Fibroblast of gingiva (primary cell): Measurements from ENCODE around the gene NKAIN2.

ENCODE experiments used
- DNase-seq: peaks from one replicate; pipeline ENCODE4 v3.0.0-alpha.2; 2011; ENCODE audit warnings: low read depth

Gene NKAIN2

GRCh38 chr6:124825564-124825963 is 1021.9 kb downstream of the NKAIN2 start:
- DNase-seq = no peak

GRCh38 chr6:124829822-124830221 is 1026.2 kb downstream of the NKAIN2 start:
- no peak for DNase-seq

DNA sequence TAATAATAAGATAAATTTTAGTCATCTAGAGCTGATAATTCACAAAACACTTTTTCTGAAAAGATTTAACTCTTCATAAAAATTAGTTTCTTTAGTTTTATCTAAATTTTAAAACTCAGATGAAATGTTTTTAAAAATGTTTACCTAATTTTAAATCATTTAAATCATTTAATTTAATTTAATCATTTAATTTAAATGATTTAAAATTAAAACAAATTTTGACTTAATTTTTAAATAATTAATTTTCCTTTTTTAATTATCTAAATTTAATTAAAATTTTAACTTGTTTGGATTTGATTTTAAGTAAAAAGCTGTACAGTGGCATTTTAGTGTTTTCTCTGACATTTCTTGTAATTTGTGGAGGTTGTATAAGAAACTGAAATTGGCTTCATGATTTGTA is 1026.8 kb downstream of the NKAIN2 start:
- DNase-seq = no peak

- no peak for DNase-seq
Observed at GRCh38 chr6:124854338-124854922, 1050.8 kb downstream of the NKAIN2 start.

GRCh38 chr6:124857746-124858145 is 1054.1 kb downstream of the NKAIN2 start:
- DNase-seq = no peak

DNA sequence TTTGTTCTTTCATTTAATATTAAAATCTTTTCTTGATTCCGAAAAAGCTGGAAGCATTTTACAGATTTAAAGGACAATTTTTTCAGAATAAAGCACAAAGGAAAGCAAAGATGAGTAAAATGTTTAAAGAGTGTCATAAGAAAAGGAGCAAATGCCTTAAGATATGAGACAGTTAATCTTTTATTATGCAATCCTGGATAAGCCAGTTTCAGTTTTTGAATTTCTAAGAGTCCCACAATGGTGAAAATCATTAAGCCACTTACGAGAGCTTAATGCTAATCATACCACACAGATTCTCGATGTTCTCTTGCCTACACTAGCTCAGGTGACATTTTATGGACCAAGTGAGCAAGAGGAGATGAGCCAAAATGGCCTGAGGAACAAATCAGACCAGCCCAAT is 1054.9 kb downstream of the NKAIN2 start:
- DNase-seq = no peak

DNA sequence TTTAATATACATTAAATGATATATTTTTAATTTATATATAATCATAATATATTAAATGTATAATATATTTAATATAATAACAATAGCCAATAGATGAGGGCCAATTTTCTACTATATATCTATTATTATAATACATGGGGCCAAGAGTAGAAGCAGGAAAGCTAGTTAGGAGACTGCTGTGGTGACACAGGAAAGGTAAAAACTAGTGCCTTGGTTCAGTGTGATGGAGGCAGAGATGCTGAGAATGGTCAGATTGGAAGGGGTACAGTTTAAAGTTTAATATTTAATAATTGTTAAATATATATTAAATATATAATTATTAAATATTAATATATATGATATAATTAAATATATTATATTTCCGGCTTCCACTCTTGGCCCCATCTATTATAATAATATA is 1055.7 kb downstream of the NKAIN2 start:
- DNase-seq = no peak

- DNase-seq = no peak
Observed at GRCh38 chr6:124866040-124866439, 1062.4 kb downstream of the NKAIN2 start.

GRCh38 chr6:124867121-124867520 is 1063.5 kb downstream of the NKAIN2 start:
- no peak for DNase-seq

DNA sequence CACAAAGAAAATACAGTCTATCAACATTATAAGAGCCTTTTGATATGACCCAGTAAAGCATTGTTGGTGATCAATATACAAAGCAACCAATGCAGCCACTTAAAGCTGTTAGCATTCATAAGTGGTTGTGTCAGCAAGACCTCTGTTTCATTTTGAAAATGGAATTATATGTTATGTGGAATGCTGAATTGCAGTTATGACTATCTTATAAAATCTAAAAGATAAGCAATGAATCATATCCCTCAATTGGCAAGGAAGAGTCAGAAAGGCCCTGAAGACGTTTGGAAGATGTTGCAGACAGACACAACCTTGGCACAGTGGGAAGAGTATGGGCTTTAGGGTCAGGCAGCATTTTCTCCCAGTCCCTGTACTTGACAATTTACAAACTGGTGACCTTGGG is 1064.8 kb downstream of the NKAIN2 start:
- no peak for DNase-seq

DNA sequence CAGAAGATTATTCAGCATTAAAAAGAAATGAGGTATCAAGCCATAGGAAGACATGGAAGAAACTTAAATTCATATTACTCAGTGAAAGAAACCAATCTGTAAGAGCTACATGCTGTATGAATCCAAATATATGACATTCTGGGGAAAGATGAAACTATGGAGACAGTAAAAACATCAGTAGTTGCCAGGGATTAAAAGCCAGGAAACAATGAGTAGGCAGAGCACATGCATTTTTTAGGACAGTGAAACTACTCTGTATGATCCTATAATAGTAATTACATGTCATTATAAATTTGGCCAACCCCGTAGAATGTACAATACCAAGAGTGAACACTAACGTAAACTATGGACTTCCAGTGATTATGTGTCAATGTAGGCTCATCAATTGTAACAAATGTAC is 1065.8 kb downstream of the NKAIN2 start:
- DNase-seq = peak; percentile 57

- peak; percentile 30 for DNase-seq
Observed at GRCh38 chr6:124870611-124871459, 1067.2 kb downstream of the NKAIN2 start.

DNA sequence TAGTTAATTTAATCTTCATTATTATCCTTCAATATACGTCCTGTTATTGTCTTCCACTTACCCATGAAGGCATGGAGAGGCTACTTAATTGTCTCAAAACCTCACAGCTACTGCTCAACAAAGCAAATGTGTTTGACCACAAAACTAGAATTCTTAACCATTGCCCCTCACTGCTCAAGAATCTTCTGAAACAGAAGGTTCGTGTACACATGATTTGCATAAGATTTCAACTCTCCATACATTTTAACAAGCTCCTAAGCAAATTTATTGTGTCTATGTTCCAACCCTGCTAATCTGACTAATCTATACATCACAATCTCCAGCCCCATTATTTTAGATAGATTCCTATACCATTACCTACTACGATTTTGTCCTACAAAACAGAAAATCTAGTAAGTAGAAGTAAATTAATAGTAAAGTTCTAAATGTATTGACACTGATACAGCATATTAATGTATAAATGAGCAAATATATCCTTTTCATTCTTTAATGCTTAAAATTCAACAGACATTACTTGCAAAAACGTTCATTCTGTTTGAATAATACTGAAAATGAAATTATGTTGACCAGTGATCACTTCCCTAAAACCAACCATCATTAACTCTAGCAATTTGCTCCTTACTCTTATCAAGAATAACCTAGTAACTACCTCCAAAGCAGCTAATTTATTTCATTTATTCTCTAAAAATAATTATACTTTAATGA is 1068.8 kb downstream of the NKAIN2 start:
- no peak for DNase-seq

- no peak for DNase-seq
Observed at GRCh38 chr6:124873066-124873410, 1069.4 kb downstream of the NKAIN2 start.
